Measurements from ENCODE around the gene KLF11. TPM values are rescaled to one million over a fixed set of nuclear protein-coding genes. Genes with fewer than 3 reads are reported as not detected.
A peak's percentile ranks its signal among the peaks of the same experiment; 100 is the strongest.
"Not testable (repeated sequence)": the region's sequence is repeated elsewhere in the genome, so short reads cannot be mapped to it uniquely, and the experiment has no call there.

KLF11 gene
- total and polyA plus RNA-seq, 3 experiments from 2014 or later = 5.8 to 7.5 (median 6.6) TPM

GRCh38 chr2:10089565-10090190, 46.3 kb downstream of the KLF11 start:
- Mint-ChIP-seq H3K27me3 (peaks cover 60 to 81% of the 10 kb centered on the region in 2 donors), H3K9me3 (peaks cover 0 to 7% (median 5%) of the 10 kb centered on the region in 5 donors), H3K27ac (no peak overlapping the region), H3K36me3 (no peaks in the 10 kb centered on the region), H3K4me1 (peaks cover 4 to 5% (median 5%) of the 10 kb centered on the region in 3 donors), H3K4me3 (no peak overlapping the region)
- no peak for DNase-seq
- Histone ChIP-seq H3K27me3 (ENCODE audit: insufficient read depth, low read length, poor library complexity, severe bottlenecking) (peaks cover 31% of the 10 kb centered on the region), H3K4me1 (ENCODE audit: insufficient read depth, low read length) (no peaks in the 10 kb centered on the region), H3K4me3 (ENCODE audit: low read length) (no peak overlapping the region), H3K27ac (ENCODE audit: low read depth, low read length) (no peak overlapping the region), H3K36me3 (ENCODE audit: insufficient read depth, low read length) (no peaks in the 10 kb centered on the region), H3K9me3 (ENCODE audit: low read length) (no peaks in the 10 kb centered on the region)
- ChIA-PET POLR2A (no interaction called here), CTCF (interaction anchor here (1.0 to 3.6 kb wide), 3 partner anchors 12 to 19 kb away, joined by 4 to 22 read pairs (median 5); no protein-coding TSS in a partner anchor)

GRCh38 chr2:10091182-10091888, 48.0 kb downstream of the KLF11 start:
- peaks cover 50 to 81% of the 10 kb centered on the region in 2 donors for H3K27me3 Mint-ChIP-seq

GRCh38 chr2:10091889-10092244, 48.5 kb downstream of the KLF11 start:
- H3K4me3 ChIP-seq (ENCODE audit: low read length); H3K27ac Mint-ChIP-seq; H3K9me3 Mint-ChIP-seq; H3K36me3 ChIP-seq (ENCODE audit: insufficient read depth, low read length); H3K36me3 Mint-ChIP-seq; H3K4me1 Mint-ChIP-seq; H3K4me1 ChIP-seq (ENCODE audit: insufficient read depth, low read length); H3K9me3 ChIP-seq (ENCODE audit: low read length); H3K27ac ChIP-seq (ENCODE audit: low read depth, low read length); POLR2A ChIA-PET; DNase-seq: not testable (repeated sequence)
- peak overlapping the region in 5 of 7 donors; percentile 8 to 52 (median 40) for H3K4me3 Mint-ChIP-seq
- peaks cover 22% of the 10 kb centered on the region for H3K27me3 ChIP-seq (ENCODE audit: insufficient read depth, low read length, poor library complexity, severe bottlenecking)
- H3K27me3 Mint-ChIP-seq = peaks cover 47 to 78% of the 10 kb centered on the region in 2 donors
- CTCF ChIA-PET = interaction anchor here (0.7 to 3.6 kb wide), 6 partner anchors 11 to 108 kb away, joined by 3 to 22 read pairs (median 3); no protein-coding TSS in a partner anchor

More at GRCh38 chr2:10091182-10091888, 48.0 kb downstream of the KLF11 start:
- Histone ChIP-seq H3K4me1 (ENCODE audit: insufficient read depth, low read length) (no peaks in the 10 kb centered on the region), H3K36me3 (ENCODE audit: insufficient read depth, low read length) (no peaks in the 10 kb centered on the region), H3K27me3 (ENCODE audit: insufficient read depth, low read length, poor library complexity, severe bottlenecking) (peaks cover 22% of the 10 kb centered on the region), H3K4me3 (ENCODE audit: low read length) (no peak overlapping the region), H3K27ac (ENCODE audit: low read depth, low read length) (no peak overlapping the region), H3K9me3 (ENCODE audit: low read length) (no peaks in the 10 kb centered on the region)
- peak in 1 of 5 donors; percentile 10 for DNase-seq
- Mint-ChIP-seq H3K36me3 (no peaks in the 10 kb centered on the region), H3K4me3 (peak overlapping the region; percentile 43 to 75 (median 70)), H3K4me1 (peaks cover 4 to 5% (median 5%) of the 10 kb centered on the region in 3 donors), H3K27ac (no peak overlapping the region), H3K9me3 (peaks cover 0 to 7% (median 5%) of the 10 kb centered on the region in 5 donors)
- ChIA-PET POLR2A (no interaction called here), CTCF (interaction anchor here (0.7 to 3.6 kb wide), 5 partner anchors 11 to 107 kb away, joined by 3 to 22 read pairs (median 3); no protein-coding TSS in a partner anchor)

GRCh38 chr2:10094271-10094814, 51.0 kb downstream of the KLF11 start:
- Histone ChIP-seq H3K27me3 (ENCODE audit: insufficient read depth, low read length, poor library complexity, severe bottlenecking) (peaks cover 22% of the 10 kb centered on the region), H3K36me3 (ENCODE audit: insufficient read depth, low read length) (no peaks in the 10 kb centered on the region), H3K9me3 (ENCODE audit: low read length) (no peaks in the 10 kb centered on the region), H3K4me3 (ENCODE audit: low read length) (no peak overlapping the region), H3K4me1 (ENCODE audit: insufficient read depth, low read length) (no peaks in the 10 kb centered on the region), H3K27ac (ENCODE audit: low read depth, low read length) (no peak overlapping the region)
- no peak overlapping the region for H3K27ac Mint-ChIP-seq
- peaks cover 4 to 5% (median 5%) of the 10 kb centered on the region in 3 donors for H3K4me1 Mint-ChIP-seq
- ChIA-PET POLR2A (no interaction called here), CTCF (interaction anchor here (0.7 to 1.9 kb wide), 3 partner anchors 9 to 314 kb away, joined by 3 to 9 read pairs (median 3); no protein-coding TSS in a partner anchor)
- H3K4me3 Mint-ChIP-seq = no peak overlapping the region
- peaks cover 42 to 75% of the 10 kb centered on the region in 2 donors for H3K27me3 Mint-ChIP-seq
- H3K36me3 Mint-ChIP-seq = no peaks in the 10 kb centered on the region
- H3K9me3 Mint-ChIP-seq = peaks cover 0 to 7% (median 5%) of the 10 kb centered on the region in 5 donors
- no peak for DNase-seq

- Mint-ChIP-seq H3K36me3 (no peaks in the 10 kb centered on the region), H3K27ac (no peak overlapping the region), H3K4me3 (no peak overlapping the region), H3K4me1 (peaks cover 4 to 5% (median 5%) of the 10 kb centered on the region in 3 donors), H3K9me3 (peaks cover 0 to 7% (median 5%) of the 10 kb centered on the region in 5 donors), H3K27me3 (peaks cover 35 to 67% of the 10 kb centered on the region in 2 donors)
- no peak overlapping the region for H3K27ac ChIP-seq (ENCODE audit: low read depth, low read length)
- H3K27me3 ChIP-seq (ENCODE audit: insufficient read depth, low read length, poor library complexity, severe bottlenecking) = peaks cover 22% of the 10 kb centered on the region
- H3K4me3 ChIP-seq (ENCODE audit: low read length) = no peak overlapping the region
- no peaks in the 10 kb centered on the region for H3K36me3 ChIP-seq (ENCODE audit: insufficient read depth, low read length)
- DNase-seq = no peak
- H3K4me1 ChIP-seq (ENCODE audit: insufficient read depth, low read length) = no peaks in the 10 kb centered on the region
- CTCF ChIA-PET = interaction anchor here (1.1 to 1.9 kb wide), 3 partner anchors 22 to 313 kb away, joined by 3 to 9 read pairs (median 4); no protein-coding TSS in a partner anchor
- POLR2A ChIA-PET = no interaction called here
- no peaks in the 10 kb centered on the region for H3K9me3 ChIP-seq (ENCODE audit: low read length)
These were observed 51.8 kb downstream of the KLF11 start for GRCh38 chr2:10095175-10095574.

GRCh38 chr2:10096641-10097040, 53.3 kb downstream of the KLF11 start:
- POLR2A ChIA-PET = interaction anchor here (0.7 kb wide), 1 partner anchor 15 kb away, joined by 3 read pairs; no protein-coding TSS in a partner anchor

GRCh38 chr2:10097352-10098148, 54.2 kb downstream of the KLF11 start:
- no peaks in the 10 kb centered on the region for H3K36me3 Mint-ChIP-seq

More at GRCh38 chr2:10096641-10097040, 53.3 kb downstream of the KLF11 start:
- CTCF ChIA-PET = interaction anchor here (0.9 to 3.0 kb wide), 16 partner anchors 10 to 348 kb away, joined by 3 to 38 read pairs (median 5); partner anchors contain the start of gene CYS1
- Histone ChIP-seq H3K36me3 (ENCODE audit: insufficient read depth, low read length) (no peaks in the 10 kb centered on the region), H3K27ac (ENCODE audit: low read depth, low read length) (no peak overlapping the region), H3K9me3 (ENCODE audit: low read length) (no peaks in the 10 kb centered on the region), H3K27me3 (ENCODE audit: insufficient read depth, low read length, poor library complexity, severe bottlenecking) (peaks cover 15% of the 10 kb centered on the region), H3K4me1 (ENCODE audit: insufficient read depth, low read length) (no peaks in the 10 kb centered on the region), H3K4me3 (ENCODE audit: low read length) (no peak overlapping the region)
- peaks cover 25 to 57% of the 10 kb centered on the region in 2 donors for H3K27me3 Mint-ChIP-seq
- DNase-seq = no peak
- no peaks in the 10 kb centered on the region for H3K36me3 Mint-ChIP-seq
- H3K4me1 Mint-ChIP-seq = peaks cover 0 to 2% (median 0%) of the 10 kb centered on the region in 3 donors
- H3K9me3 Mint-ChIP-seq = peaks cover 0 to 6% (median 4%) of the 10 kb centered on the region in 5 donors
- H3K4me3 Mint-ChIP-seq = no peak overlapping the region
- no peak overlapping the region for H3K27ac Mint-ChIP-seq

More at GRCh38 chr2:10097352-10098148, 54.2 kb downstream of the KLF11 start:
- no peak overlapping the region for H3K4me3 ChIP-seq (ENCODE audit: low read length)
- peak overlapping the region in 1 of 7 donors; percentile 49 for H3K4me3 Mint-ChIP-seq
- peak in 1 of 5 donors; percentile 19 for DNase-seq
- H3K9me3 Mint-ChIP-seq = no peaks in the 10 kb centered on the region
- H3K27me3 Mint-ChIP-seq = peaks cover 22 to 47% of the 10 kb centered on the region in 2 donors
- peak overlapping the region in 1 of 8 donors; percentile 17 for H3K27ac Mint-ChIP-seq
- POLR2A ChIA-PET = interaction anchor here (0.7 kb wide), 1 partner anchor 16 kb away, joined by 3 read pairs; no protein-coding TSS in a partner anchor
- H3K9me3 ChIP-seq (ENCODE audit: low read length) = no peaks in the 10 kb centered on the region
- no peaks in the 10 kb centered on the region for H3K36me3 ChIP-seq (ENCODE audit: insufficient read depth, low read length)
- no peaks in the 10 kb centered on the region for H3K4me1 ChIP-seq (ENCODE audit: insufficient read depth, low read length)
- CTCF ChIA-PET = interaction anchor here (0.9 to 3.0 kb wide), 17 partner anchors 11 to 347 kb away, joined by 3 to 38 read pairs (median 5); partner anchors contain the start of gene CYS1
- H3K27me3 ChIP-seq (ENCODE audit: insufficient read depth, low read length, poor library complexity, severe bottlenecking) = peaks cover 14% of the 10 kb centered on the region
- H3K27ac ChIP-seq (ENCODE audit: low read depth, low read length) = no peak overlapping the region
- H3K4me1 Mint-ChIP-seq = no peaks in the 10 kb centered on the region
